GOT3 (cell line): ENCODE measurements around the gene CEP131.

Experiments
- DNase-seq: peaks from one replicate; lab custom pipeline; 2025; ENCODE audit warnings: mixed read lengths; lab: John Stamatoyannopoulos, UW

Gene CEP131

GRCh38 chr17:81222906-81223761, at the start of gene CEP131:
TSS of gene CEP131 (minus strand) at chr17:81222965. CDS start at chr17:81220056, 2,909 bp downstream.
- DNase-seq = peak; percentile 96

DNA sequence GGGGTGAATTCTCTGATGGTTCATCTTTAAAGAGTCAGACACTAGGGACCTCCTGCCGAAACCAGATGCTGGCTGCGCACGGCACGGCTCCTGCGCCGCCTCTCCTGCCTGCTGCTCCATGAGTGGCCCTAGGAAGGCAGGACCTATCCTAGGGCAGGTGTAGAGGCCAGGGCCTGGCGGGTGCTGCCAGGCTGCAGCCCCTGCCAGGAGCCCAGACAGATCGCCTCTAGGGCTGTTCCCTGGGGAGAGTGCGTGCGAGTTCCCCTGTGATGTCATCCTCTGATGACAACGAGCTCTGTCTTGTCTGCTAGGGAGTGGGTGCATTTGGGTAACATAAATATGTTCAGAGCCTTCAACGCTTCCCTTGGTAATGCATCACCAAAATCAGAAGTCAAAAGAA, 48.5 kb upstream of the CEP131 start:
- DNase-seq = no peak

- no peak for DNase-seq
Measured at GRCh38 chr17:81270279-81270678, 47.5 kb upstream of the CEP131 start.

GRCh38 chr17:81267390-81268067, 44.8 kb upstream of the CEP131 start:
- DNase-seq = no peak

DNA sequence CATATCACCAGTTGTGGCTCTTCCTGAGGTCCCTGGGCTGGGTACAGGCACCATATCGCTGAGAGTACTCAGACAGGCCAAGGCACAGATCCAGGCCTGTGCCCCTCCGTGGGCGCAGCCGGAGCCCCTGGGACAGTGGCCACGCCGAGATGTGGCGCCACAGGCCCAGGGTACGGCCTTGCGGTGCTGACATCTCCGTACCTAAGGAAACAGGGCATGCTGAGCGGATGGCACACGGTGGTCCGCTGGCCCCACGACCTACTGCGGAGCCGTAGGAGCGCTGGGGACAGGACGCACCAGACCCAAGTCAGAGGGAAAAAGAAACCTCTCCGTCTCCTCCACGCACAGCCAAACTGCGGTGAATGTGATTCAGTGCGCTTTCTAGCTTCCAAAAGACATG, 42.8 kb upstream of the CEP131 start:
- DNase-seq = no peak

DNA sequence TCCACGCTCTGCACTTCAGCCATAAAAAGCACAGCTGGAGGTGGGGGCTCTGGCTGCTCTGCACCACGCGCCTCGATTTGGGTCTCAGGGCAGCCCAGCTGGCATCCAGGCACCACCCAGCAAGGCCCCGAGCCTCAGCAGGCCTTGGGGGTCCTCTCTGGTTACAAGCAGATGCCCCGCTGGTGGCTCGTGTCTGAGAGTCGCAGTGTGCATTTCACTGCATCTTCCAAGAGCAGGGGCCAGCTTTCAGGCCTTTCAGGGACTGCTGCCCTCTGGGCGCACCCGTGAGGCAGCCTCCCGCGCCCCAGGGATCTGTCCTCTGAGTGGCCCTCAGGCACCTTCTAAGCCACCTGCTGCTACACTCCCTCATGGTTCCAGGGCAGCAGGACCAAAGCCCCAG, 41.9 kb upstream of the CEP131 start:
- DNase-seq = no peak

GRCh38 chr17:81263371-81264181, 40.8 kb upstream of the CEP131 start:
- no peak for DNase-seq

GRCh38 chr17:81261582-81262336, 39.0 kb upstream of the CEP131 start:
- DNase-seq = no peak

- DNase-seq = no peak
Measured at GRCh38 chr17:81261096-81261495, 38.3 kb upstream of the CEP131 start.

GRCh38 chr17:81260641-81261040, 37.9 kb upstream of the CEP131 start:
- DNase-seq = no peak

- DNase-seq = no peak
Measured at GRCh38 chr17:81260171-81260570, 37.4 kb upstream of the CEP131 start.

- DNase-seq = no peak
Measured at GRCh38 chr17:81259058-81259605, 36.4 kb upstream of the CEP131 start.

DNA sequence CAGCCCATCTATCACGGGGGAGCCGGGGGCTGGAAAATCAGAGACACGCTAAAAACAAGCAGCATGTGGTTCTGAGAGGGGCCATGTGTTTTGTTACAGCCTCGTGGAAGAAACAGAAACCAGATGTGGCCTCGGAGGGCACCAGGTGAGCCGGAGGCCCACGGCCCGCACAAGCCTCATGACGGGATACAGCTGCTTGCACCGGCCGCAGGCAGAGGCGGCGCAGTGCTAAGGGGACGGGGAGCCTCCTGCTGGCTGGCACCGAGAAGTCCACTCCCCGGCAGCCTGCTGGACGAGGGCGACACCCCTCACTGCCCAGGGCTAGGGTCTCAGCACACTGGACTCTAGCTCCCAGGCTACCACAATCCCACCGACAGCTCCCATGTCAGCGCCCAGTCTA, 35.5 kb upstream of the CEP131 start:
- no peak for DNase-seq

DNA sequence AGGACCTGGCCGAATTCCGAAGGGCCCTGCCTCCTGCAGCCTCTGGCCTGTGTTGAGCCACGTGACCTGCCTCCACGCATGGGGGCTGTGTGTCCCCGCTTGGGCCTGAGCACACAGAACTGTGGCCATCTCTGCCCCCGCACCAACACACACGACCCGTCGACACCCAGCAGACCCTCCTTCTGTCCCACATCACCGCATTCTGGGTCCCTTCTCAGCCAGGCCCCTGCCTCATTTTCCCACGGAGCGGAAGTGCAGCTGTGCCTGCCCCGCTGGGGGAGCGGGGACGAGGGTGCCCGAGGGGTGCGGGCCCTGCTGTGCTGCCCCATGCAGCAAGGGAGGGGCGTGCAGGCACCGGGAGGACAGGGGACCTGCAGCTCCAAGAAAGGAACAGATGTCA, 34.8 kb upstream of the CEP131 start:
- DNase-seq = no peak

DNA sequence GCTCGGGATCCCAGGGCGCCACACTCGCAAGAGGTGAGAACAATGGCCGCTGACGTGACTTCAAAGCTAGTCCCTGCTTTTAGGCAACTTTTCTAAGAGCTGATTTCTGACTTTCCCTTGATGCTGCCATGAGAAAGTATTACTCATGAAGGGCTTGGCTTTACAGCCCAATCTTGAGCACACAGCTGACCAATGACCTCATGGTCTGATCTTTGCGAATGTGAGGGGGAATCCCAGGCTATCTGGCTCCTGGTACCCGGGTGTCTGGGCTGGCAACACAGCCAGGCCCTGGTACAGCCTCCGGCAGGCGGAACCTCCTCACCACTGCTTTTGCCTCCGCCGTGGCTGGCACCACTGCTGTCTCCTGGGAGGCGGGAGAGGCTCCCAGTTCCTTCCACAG, 33.9 kb upstream of the CEP131 start:
- DNase-seq = no peak

DNA sequence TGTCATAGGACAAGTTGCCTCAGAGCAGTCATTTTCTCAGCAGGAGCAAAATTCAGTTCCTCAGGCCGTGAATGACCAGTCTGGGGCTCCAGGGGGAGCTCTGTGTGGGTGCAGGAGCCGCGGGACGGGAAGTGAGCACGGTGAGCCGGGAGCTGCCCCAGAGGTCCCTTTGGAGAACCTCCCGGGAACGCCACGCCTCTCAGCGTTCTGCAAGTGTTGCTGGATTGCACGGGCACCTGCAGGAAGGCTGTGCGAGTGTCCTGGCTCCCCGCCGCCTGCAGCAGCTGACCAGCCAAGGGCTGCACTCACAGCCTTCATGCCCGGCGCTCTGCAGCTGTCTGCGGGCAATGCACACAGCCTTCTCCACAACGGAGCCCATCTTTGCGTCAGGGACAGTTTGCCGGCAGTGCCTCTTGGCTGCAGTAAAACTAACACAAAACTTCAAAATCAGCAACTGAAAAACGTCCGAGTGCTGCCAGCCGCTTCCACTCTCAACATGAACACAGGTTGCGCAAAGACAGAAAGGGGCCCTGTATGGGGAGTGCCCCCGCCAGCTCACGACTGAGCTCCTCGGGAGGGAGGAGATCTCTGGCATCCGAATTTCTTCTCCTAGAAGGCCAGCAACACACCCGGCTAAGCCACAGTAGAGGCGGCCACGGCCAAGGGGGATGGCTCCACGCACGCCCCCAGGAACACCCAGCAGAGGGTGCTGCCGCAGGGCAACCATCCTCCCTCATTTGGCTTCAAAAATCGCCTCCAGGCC, 32.4 kb upstream of the CEP131 start:
- DNase-seq = no peak

DNA sequence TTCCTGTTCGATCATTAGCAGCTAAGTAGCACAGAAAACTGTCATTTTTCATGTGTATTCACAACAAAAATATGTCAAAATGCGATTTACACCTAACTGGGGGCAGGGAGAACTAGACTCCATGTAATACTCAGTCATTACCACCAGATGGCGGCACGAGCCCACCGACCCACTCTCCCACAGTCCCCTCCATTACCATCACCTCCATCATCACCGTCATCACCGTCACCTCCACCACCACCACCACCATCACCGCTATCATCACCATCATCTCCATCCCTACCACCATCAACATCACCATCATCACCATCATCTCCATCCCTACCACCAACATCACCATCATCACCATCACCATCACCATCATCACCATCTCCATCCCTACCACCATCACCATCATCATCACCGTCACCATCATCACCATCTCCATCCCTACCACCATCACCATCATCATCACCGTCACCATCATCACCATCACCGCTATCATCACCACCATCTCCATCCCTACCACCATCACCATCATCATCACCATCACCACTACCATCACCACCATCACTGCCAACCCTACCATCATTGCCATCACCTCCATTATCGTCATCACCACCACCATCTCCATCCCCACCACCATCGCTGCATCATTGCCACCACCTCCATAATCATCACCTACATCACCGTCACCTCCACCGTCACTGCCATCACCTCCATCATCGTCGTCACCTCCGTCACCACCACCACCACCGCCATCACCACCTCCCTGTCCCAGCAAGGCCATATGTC, 30.8 kb upstream of the CEP131 start:
- no peak for DNase-seq

- no peak for DNase-seq
Measured at GRCh38 chr17:81252987-81253329, 30.2 kb upstream of the CEP131 start.

DNA sequence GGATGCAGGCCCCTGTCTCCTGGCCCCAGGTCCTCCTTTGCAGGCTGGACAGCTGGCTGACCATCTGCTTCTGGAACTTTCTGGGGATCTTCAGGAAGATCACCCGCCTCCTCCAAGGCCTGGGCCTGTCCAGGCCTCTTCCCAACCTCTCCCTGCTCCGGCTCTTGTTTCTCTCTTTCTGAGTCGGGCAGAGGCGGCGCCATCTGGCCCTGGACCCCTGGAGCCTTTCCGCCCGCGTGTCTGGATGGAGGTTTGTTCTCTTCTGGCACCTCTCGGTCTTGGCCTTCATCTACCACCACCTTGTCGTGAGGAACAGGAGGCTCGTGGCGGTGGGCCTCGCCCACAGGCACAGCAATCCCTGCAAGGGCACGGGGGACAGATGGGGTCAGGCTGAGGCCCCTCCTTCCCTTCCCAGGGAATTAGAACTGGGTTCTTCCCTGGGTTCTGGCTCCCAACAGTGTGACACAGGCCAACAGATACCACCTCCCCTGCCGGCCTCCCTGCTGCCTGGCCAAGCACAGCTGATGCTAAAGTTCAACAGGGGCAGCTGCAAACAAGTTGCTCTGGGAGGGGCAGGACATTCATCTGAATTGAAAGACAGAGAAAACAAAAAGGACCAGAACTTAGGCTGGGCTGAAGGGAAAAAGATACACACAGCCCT, 29.7 kb upstream of the CEP131 start:
- no peak for DNase-seq
